CD1c-positive myeloid dendritic cell (primary cell): ENCODE data around the gene TGIF1.

Experiments
- DNase-seq: peaks from one replicate; pipeline ENCODE4 v3.0.0-alpha.2; 2016; ENCODE audit errors: extremely low spot score

TGIF1 gene

DNA sequence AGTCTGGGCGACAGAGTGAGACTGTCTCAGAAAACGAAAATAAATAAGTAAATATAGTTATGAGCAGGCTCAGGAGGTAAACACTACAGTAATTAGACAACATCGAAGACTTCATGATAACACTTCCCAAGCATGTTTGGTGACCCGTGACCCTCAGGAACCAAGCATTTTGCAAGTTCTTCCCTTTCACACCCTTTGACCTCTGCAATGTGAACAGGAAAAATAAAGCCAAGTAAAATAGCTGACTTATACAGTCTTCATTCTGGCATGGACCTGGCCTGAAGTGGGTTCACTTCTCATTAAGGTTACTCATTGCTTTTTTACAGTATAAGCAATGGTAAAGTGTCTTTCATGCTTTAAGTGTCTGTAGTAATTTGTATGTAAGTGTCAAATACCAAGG, 15.3 kb upstream of the TGIF1 start:
- DNase-seq = no peak

GRCh38 chr18:3440341-3440740, 9.6 kb upstream of the TGIF1 start:
- DNase-seq = no peak

DNA sequence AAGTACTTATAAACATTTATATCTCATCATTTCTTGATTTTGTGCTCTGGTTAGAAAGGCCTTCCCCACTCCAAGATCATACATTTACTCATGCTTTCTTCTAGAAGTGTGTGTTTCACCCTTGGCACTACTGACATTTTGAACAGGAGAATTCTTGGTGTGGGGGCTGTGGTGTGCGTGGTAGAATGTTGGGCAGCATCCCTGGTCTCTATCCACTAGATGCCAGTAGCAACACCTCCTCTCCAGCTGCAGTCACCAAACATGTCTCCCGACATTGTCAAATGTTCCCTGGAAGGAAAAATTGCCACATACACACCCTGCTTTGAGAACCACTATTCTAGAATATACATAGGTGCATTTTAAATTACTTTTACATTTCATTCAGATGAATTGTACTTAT, 8.7 kb upstream of the TGIF1 start:
- peak; percentile 41 for DNase-seq

DNA sequence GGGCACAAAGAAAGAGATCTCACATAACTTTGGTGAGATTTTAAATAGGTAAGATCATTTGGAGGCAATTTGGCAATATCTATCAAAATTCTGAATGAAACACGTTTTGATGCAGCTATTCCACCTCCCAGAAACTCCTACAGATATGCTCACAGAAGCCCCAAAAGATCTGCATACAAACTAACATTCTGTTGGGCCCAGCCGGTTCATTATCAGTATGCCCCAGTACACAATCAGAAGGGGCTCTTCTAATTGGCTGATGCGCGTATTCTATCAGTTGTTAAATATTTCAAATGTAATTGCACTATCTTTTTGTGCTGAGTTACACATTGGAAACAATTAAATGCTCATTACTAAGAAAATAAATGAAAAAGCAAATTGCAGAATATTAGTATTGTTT, 7.1 kb upstream of the TGIF1 start:
- DNase-seq = no peak

DNA sequence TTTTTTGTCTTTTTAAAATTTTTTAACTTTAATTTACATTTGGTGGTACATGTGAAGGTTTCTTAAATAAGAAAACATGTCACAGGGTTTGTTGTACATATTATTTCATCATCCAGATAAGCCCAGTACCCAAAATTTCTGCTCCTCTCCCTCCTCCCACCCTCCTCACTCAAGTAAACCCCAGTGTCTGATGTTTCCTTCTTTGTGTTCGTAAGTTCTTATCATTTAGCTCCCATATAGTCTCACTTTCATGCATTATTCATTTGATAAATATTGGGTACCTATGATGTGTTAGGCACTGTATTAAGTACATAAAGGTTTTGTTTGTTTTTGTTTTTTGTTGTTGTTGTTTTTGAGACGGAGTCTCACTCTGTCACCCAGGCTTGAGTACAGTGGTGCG, 5.7 kb upstream of the TGIF1 start:
- no peak for DNase-seq

DNA sequence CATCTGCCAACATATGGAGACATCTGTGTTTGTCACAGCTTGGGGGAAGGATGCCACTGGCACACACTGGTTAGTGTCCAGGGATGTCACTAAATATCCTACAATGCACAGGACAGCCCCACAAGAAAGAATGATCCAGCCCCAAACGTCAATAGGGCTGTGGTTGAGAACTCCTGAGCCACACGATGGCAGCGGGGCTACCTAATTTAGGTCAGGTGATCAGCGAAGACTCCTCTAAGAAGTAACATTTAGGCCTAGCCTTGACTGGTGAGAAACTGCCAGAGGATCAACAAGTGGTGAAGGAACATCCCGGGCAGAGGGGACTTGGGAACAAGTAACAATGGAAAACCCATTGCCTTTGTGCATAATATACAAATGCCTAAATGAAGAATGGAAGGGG, 5.0 kb upstream of the TGIF1 start:
- DNase-seq = no peak

DNA sequence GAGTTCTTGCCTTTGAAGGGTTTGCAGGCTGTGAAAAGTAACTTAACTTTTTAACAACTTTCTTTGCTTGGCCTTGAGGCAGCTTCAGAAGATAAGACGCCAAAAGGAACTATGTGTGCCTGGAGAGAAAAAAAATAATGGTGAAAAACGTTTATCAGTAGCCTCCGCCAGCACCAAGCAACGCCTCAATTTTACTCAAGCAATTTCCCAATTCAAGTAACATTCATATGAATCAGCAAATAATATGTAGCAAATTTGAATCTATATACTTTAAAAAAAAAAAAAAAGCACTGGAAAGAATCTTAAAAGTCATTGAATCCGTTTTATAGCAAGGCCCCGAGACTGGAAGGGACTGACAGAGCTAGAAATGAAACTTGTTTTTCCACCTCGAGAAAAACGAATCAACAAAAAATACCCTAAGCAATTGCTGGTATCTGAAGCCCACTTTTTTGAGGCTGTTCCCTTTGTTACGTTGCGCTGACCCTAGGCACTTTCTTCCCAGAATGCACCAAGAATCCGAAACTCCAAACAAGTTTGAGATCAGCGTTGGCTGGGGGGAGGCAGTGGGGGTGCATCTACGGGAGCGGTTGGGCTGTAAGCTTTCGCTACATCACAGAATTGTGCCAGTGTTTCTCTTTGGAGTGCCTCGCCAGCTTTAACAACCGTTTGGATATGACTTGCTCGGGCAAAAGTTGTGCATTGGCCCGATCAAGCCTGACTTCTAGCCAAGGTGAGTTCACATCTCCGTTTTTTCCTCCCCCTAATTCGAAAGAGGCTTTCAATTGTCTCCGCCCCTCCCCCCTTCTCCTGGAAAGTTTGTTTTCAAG, 2.7 kb upstream of the TGIF1 start:
- peak; percentile 25 for DNase-seq

DNA sequence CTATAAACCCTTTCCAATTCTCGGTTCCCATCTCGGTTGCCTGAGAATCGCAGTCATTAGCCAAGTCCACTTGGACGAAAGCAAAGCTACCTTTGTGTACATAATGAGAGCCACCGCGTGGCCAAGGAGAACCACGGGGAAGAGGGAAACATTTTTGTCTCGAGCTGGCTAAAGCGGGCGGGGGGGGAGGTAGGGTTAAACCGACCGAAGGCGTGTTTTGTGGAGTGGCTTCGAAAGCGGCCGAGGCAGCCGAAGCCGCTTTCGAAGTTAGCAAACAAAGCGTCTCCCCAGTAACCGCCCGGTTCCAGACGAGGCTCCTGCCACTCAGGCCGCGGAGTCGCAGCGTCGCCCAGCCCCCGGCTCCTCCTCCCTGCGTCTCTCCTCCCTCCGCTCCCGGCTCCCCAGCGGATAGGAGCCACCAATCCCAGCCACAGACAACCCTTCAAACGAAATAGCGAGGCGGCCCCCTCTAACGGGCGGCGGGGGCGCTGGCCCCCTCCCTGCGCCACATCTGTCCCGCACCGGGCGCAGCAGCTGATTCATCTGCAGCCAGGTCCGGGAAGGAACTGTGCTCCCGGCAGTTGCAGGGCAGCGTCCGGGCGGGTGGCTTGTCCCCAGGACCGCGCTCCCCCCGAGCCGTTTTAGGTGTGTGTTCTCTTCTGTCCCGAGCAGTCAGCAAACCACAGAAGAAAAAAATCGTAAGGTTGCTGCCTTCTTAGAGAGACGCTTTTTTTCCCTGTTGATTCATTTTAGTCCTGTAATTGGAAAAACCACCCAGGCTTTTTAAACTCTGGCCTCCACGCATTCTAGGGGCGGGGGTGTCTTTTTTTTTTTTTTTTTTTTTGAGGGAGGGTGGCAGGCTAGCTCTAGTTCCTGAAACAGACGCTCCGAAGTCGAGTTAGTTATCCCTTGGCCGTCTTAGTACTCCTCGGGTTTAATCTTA, 1.8 kb upstream of the TGIF1 start:
- peak; percentile 95 for DNase-seq

GRCh38 chr18:3448838-3449511, 997 bp upstream of the TGIF1 start:
- DNase-seq = peak; percentile 97

GRCh38 chr18:3449512-3450011, 410 bp upstream of the TGIF1 start:
- no peak for DNase-seq

DNA sequence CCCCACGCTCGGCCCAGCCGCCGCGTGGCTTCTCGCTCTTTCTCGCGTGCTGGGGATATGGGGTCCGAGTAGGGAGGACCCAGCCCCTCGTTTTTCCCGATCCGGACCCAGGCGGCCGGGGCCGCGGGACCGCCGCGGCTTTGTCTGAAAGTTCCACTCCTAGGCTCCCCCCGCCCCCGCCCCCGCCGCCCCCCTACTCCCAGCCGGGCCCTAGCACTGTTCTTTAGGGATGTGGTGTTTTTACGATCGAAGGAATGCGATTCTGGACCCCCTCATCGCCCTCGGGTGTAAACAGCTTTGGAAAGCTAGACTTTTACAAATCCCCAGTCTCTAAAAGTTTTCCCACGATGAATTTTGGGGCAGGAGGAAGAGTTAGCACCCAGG, 819 bp downstream of the TGIF1 start:
- DNase-seq = no peak

DNA sequence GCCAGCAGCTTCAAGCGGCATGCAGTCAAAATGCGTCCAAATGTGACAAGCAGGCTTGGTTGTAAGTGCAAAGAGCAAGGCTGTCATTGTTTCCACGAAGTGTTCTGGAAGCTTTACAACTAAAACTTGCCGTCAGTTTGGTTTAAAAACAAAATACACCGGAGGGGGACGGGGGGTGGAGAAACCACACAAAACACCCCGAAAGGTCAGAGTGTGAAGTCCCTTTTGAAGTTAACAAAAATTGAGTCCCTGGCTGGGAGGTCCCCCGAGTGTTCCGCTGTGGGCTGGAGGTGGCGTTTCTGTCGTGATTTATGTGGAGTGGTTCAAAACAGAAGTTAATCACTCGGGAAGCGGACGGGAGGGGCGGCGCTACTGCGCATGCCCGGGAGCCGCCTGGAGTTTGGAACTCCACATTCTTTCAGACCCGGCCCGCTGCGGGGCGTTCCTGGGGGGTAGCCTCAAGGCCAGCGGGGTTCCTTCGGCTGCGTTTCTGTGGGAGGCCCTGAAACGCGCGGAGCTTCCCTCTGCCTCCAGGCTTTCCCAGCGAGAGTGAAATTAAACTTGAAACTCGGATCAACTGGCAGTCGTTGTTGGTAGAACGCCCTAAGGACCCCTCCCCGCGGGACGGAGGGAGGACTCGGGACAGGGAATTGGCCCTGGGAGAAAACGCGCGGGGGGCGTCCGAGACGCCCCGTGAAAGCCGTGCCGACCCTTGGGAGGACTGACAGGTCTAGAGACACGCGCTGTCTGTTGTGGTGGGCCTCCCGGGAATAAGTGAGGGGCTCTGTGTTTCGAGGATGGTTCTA, 1.4 kb downstream of the TGIF1 start:
- DNase-seq = peak; percentile 95

DNA sequence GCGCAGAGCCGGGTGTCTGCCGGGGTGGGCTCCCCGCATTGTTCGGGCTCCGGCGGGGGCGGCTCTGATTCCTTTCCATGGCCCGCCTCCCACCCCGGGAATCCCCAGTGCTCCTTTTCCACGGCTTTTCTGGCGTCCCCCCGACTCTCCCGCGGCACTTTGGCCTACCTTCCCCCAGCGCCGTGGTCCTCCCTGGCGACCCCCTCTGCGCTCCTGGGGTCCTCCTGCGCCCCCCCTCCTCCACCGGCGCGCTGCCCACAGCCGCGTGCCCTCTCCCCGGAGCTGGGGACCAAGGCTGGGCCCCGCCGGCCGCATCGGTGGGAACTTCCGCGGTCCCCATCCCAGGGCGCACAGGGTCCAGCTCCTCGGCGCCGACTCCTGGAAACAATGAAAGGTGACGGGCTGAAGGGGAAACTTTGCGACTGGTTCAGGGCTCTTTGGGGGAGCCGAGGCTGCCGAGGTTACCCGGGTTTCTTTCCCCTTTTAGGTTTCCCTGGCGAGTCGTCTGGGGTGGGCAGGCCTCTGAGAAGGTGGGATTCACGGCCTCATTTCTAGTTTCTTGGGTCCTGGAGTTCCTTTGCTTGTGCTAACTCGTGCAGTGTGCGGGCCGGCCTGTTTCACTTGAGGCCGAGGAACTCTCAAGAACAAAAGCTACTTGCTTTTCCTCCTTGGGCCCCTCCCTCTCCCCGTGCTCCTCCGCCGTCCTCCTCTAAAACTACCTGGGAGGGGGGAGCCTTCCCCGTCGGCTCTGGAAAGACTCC, 2.2 kb downstream of the TGIF1 start:
- DNase-seq = peak; percentile 44

GRCh38 chr18:3452750-3453539, 3.0 kb downstream of the TGIF1 start:
- DNase-seq = no peak

GRCh38 chr18:3453540-3454364, 3.8 kb downstream of the TGIF1 start:
- DNase-seq = peak; percentile 72

DNA sequence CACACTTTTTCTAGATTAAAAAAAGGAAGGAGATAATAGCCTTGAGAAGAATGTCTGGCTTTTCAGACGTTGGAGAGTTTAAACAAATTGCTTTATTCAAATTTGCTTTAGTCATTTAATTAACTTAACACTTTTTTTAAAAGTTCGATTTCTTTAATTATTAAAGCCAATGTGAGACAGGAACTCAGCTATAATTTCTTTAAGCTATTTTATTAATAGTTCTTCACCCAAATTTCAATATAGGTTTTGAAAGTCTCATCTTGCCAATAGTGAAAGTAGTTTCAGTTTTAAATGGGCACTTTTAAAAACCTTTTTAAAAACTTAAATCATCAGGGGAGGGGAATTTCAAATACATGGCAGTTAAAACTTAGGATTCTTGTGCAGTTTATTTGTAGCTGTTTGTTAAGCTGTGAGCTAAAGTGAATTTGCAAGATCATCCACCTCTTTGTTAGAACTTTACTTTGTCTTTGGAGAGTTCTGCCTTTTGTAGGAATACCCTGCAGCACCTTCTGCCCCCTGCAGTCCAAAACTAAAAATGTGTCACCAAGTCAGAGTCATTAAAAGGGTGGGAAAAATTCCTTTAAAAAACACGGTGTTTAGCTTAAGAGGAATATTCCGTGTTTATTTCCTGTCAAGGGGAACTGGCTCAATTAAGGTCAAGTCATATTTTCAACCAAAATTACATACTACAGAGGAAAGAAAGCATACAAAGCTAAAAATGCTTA, 4.6 kb downstream of the TGIF1 start:
- peak; percentile 76 for DNase-seq

DNA sequence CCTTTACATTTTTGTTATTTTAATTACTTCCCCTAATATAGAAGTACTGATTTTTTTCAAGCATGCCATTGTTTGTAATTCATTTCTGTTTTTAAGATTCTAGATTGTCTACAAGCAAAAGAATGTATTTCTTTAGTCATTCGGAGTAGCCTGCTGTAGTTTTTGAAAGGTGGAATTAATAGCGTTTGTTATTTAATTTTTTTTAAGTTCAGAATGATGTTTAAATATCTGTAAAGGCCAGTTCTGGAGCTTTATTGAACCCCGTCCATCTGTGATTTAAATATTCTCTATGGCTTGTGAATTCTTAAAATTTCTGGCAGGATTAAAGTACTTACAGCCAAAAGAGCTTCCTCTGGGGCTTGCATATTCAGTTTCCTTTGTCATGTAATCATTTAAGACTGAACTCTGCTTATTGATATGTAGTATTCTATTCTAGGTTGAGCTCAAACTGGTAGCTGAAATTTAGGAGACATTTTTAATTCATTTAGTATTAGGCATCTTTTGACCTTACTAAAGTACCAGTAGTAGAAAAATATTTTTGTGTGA, 5.2 kb downstream of the TGIF1 start:
- DNase-seq = no peak
